Epidermal melanocyte (primary cell): Measurements from ENCODE around the gene RGS8.

ENCODE experiments used
- DNase-seq: peaks from one replicate; pipeline ENCODE4 v3.0.0; 2011; ENCODE audit warnings: low spot score; ENCODE audit not compliant: insufficient read length

Gene RGS8

GRCh38 chr1:182672487-182672836 is 11.9 kb downstream of the RGS8 start:
- no peak for DNase-seq

- no peak for DNase-seq
These were observed 12.5 kb downstream of the RGS8 start for GRCh38 chr1:182671750-182672486.

GRCh38 chr1:182670032-182670749 is 14.2 kb downstream of the RGS8 start:
- no peak for DNase-seq

- DNase-seq: no peak
These were observed 15.1 kb downstream of the RGS8 start for GRCh38 chr1:182669266-182669665.

GRCh38 chr1:182668521-182669054 is 15.8 kb downstream of the RGS8 start:
- no peak for DNase-seq

- no peak for DNase-seq
These were observed 16.4 kb downstream of the RGS8 start for GRCh38 chr1:182667848-182668505.

- DNase-seq: no peak
These were observed 17.7 kb downstream of the RGS8 start for GRCh38 chr1:182666706-182667105.

- DNase-seq: no peak
These were observed 20.1 kb downstream of the RGS8 start for GRCh38 chr1:182664296-182664695.

- DNase-seq: no peak
These were observed 21.4 kb downstream of the RGS8 start for GRCh38 chr1:182662956-182663355.

GRCh38 chr1:182662121-182662890 is 22.1 kb downstream of the RGS8 start:
- no peak for DNase-seq

GRCh38 chr1:182658055-182658454 is 26.3 kb downstream of the RGS8 start:
- no peak for DNase-seq

GRCh38 chr1:182656842-182657397 is 27.5 kb downstream of the RGS8 start:
- no peak for DNase-seq

GRCh38 chr1:182653986-182654385 is 30.4 kb downstream of the RGS8 start:
- DNase-seq: no peak

- no peak for DNase-seq
These were observed 31.5 kb downstream of the RGS8 start for GRCh38 chr1:182652933-182653332.

GRCh38 chr1:182651339-182651724 is 33.1 kb downstream of the RGS8 start:
- no peak for DNase-seq

- no peak for DNase-seq
These were observed 33.6 kb downstream of the RGS8 start for GRCh38 chr1:182650678-182651338.

- DNase-seq: no peak
These were observed 35.3 kb downstream of the RGS8 start for GRCh38 chr1:182649041-182649440.

GRCh38 chr1:182646739-182647138 is 37.6 kb downstream of the RGS8 start:
- DNase-seq: no peak

GRCh38 chr1:182644886-182645285 is 39.5 kb downstream of the RGS8 start:
- no peak for DNase-seq

- DNase-seq: no peak
These were observed 40.7 kb downstream of the RGS8 start for GRCh38 chr1:182643699-182644098.

- no peak for DNase-seq
These were observed 41.9 kb downstream of the RGS8 start for GRCh38 chr1:182642461-182642860.
